Activated naive CD8-positive, alpha-beta T cell treated with anti-CD3 and anti-CD28 coated beads for 36 hours (primary cell): Measurements from ENCODE around the gene OR2V1. TPM values are rescaled to one million over a fixed set of nuclear protein-coding genes. Genes with fewer than 3 reads are reported as not detected.
"Not testable (repeated sequence)": the region's sequence is repeated elsewhere in the genome, so short reads cannot be mapped to it uniquely, and the experiment has no call there.

ENCODE experiments used
- DNase-seq: peaks from one replicate; pipeline ENCODE4 v3.0.0; 2021
- H3K27ac Mint-ChIP-seq: one replicate; pipeline ENCODE4 v1.8.0; 2022; ENCODE audit warnings: mild to moderate bottlenecking, moderate library complexity, mixed read lengths
- H3K27me3 Mint-ChIP-seq: one replicate; pipeline ENCODE4 v1.8.0; 2022; ENCODE audit warnings: mild to moderate bottlenecking, mixed read lengths
- H3K36me3 Mint-ChIP-seq: one replicate; pipeline ENCODE4 v1.8.0; 2021; ENCODE audit warnings: mild to moderate bottlenecking, mixed read lengths
- H3K4me1 Mint-ChIP-seq: one replicate; pipeline ENCODE4 v1.8.0; 2021; ENCODE audit warnings: mixed read lengths
- H3K4me3 Mint-ChIP-seq: one replicate; pipeline ENCODE4 v1.8.0; 2022; ENCODE audit warnings: mild to moderate bottlenecking, moderate library complexity, mixed read lengths
- H3K9me3 Mint-ChIP-seq: one replicate; pipeline ENCODE4 v1.8.0; 2022; ENCODE audit warnings: mixed read lengths
- total RNA-seq, 2 experiments: library from RNA; stranded (reverse); gene quantifications; one replicate each; pipeline ENCODE4 v1.2.3, GENCODE V29; 2021

OR2V1 gene
- total RNA-seq, 2 experiments from 2014 or later = not detected

GRCh38 chr5:181146927-181147636, 16.1 kb upstream of the OR2V1 start, which contains the start of gene OR2V2:
Gene OR2V2, plus strand, starts transcription at chr5:181147586. Its CDS starts 7,357 bp downstream, at chr5:181154943.
- not testable (repeated sequence) for H3K9me3 Mint-ChIP-seq, H3K36me3 Mint-ChIP-seq, H3K4me1 Mint-ChIP-seq, H3K27ac Mint-ChIP-seq, DNase-seq, H3K4me3 Mint-ChIP-seq
- peaks cover 40% of the 10 kb centered on the region for H3K27me3 Mint-ChIP-seq

- H3K9me3 Mint-ChIP-seq = no peaks in the 10 kb centered on the region
- H3K27ac Mint-ChIP-seq = no peak overlapping the region
- DNase-seq = no peak
- H3K36me3 Mint-ChIP-seq = no peaks in the 10 kb centered on the region
- H3K4me1 Mint-ChIP-seq = no peaks in the 10 kb centered on the region
- no peak overlapping the region for H3K4me3 Mint-ChIP-seq
- H3K27me3 Mint-ChIP-seq = peaks cover 57% of the 10 kb centered on the region
Measured at GRCh38 chr5:181145133-181145532, 14.2 kb upstream of the OR2V1 start.

- Mint-ChIP-seq H3K4me3 (no peak overlapping the region), H3K36me3 (no peaks in the 10 kb centered on the region), H3K4me1 (no peaks in the 10 kb centered on the region), H3K9me3 (peaks cover 16% of the 10 kb centered on the region), H3K27me3 (peaks cover 43% of the 10 kb centered on the region), H3K27ac (no peak overlapping the region)
- no peak for DNase-seq
Measured at GRCh38 chr5:181142054-181142453, 11.1 kb upstream of the OR2V1 start.

GRCh38 chr5:181140766-181141165, 9.8 kb upstream of the OR2V1 start:
- DNase-seq = no peak
- H3K4me3 Mint-ChIP-seq = no peak overlapping the region
- H3K36me3 Mint-ChIP-seq = no peaks in the 10 kb centered on the region
- H3K27me3 Mint-ChIP-seq = peaks cover 36% of the 10 kb centered on the region
- H3K4me1 Mint-ChIP-seq = no peaks in the 10 kb centered on the region
- peaks cover 18% of the 10 kb centered on the region for H3K9me3 Mint-ChIP-seq
- no peak overlapping the region for H3K27ac Mint-ChIP-seq

GRCh38 chr5:181138258-181138657, 7.3 kb upstream of the OR2V1 start:
- H3K4me1 Mint-ChIP-seq = no peaks in the 10 kb centered on the region
- no peak overlapping the region for H3K27ac Mint-ChIP-seq
- no peak overlapping the region for H3K4me3 Mint-ChIP-seq
- no peak for DNase-seq
- H3K9me3 Mint-ChIP-seq = peaks cover 18% of the 10 kb centered on the region
- H3K36me3 Mint-ChIP-seq = no peaks in the 10 kb centered on the region
- peaks cover 24% of the 10 kb centered on the region for H3K27me3 Mint-ChIP-seq

GRCh38 chr5:181136361-181136955, 5.5 kb upstream of the OR2V1 start:
- H3K4me3 Mint-ChIP-seq = no peak overlapping the region
- peaks cover 27% of the 10 kb centered on the region for H3K27me3 Mint-ChIP-seq
- no peak for DNase-seq
- H3K9me3 Mint-ChIP-seq = peaks cover 18% of the 10 kb centered on the region
- no peak overlapping the region for H3K27ac Mint-ChIP-seq
- no peaks in the 10 kb centered on the region for H3K36me3 Mint-ChIP-seq
- H3K4me1 Mint-ChIP-seq = no peaks in the 10 kb centered on the region

- Mint-ChIP-seq H3K9me3 (peaks cover 13% of the 10 kb centered on the region), H3K4me3 (no peak overlapping the region), H3K4me1 (no peaks in the 10 kb centered on the region), H3K27ac (no peak overlapping the region), H3K27me3 (peaks cover 28% of the 10 kb centered on the region), H3K36me3 (no peaks in the 10 kb centered on the region)
- DNase-seq = no peak
Measured at GRCh38 chr5:181134259-181134658, 3.3 kb upstream of the OR2V1 start.

- Mint-ChIP-seq H3K27ac (no peak overlapping the region), H3K9me3 (peaks cover 12% of the 10 kb centered on the region), H3K36me3 (no peaks in the 10 kb centered on the region), H3K27me3 (peaks cover 30% of the 10 kb centered on the region), H3K4me1 (no peaks in the 10 kb centered on the region), H3K4me3 (no peak overlapping the region)
- no peak for DNase-seq
Measured at GRCh38 chr5:181133610-181134231, 2.8 kb upstream of the OR2V1 start.

- DNase-seq = no peak
- H3K4me3 Mint-ChIP-seq = no peak overlapping the region
- H3K36me3 Mint-ChIP-seq = no peaks in the 10 kb centered on the region
- H3K4me1 Mint-ChIP-seq = no peaks in the 10 kb centered on the region
- H3K9me3 Mint-ChIP-seq = peaks cover 9% of the 10 kb centered on the region
- H3K27ac Mint-ChIP-seq = no peak overlapping the region
- peaks cover 36% of the 10 kb centered on the region for H3K27me3 Mint-ChIP-seq
Measured at GRCh38 chr5:181133083-181133482, 2.1 kb upstream of the OR2V1 start.

GRCh38 chr5:181131514-181131913, 545 bp upstream of the OR2V1 start:
- no peaks in the 10 kb centered on the region for H3K9me3 Mint-ChIP-seq
- H3K4me3 Mint-ChIP-seq = no peak overlapping the region
- DNase-seq = no peak
- H3K4me1 Mint-ChIP-seq = no peaks in the 10 kb centered on the region
- H3K27me3 Mint-ChIP-seq = peaks cover 45% of the 10 kb centered on the region
- no peak overlapping the region for H3K27ac Mint-ChIP-seq
- no peaks in the 10 kb centered on the region for H3K36me3 Mint-ChIP-seq

GRCh38 chr5:181130081-181130480, 888 bp downstream of the OR2V1 start:
- H3K27me3 Mint-ChIP-seq = peaks cover 58% of the 10 kb centered on the region
- H3K4me3 Mint-ChIP-seq, H3K9me3 Mint-ChIP-seq, H3K36me3 Mint-ChIP-seq, H3K4me1 Mint-ChIP-seq, H3K27ac Mint-ChIP-seq, DNase-seq: not testable (repeated sequence)

GRCh38 chr5:181129601-181130000, 1.4 kb downstream of the OR2V1 start:
- no peaks in the 10 kb centered on the region for H3K36me3 Mint-ChIP-seq
- H3K4me3 Mint-ChIP-seq = no peak overlapping the region
- DNase-seq = no peak
- peaks cover 58% of the 10 kb centered on the region for H3K27me3 Mint-ChIP-seq
- H3K9me3 Mint-ChIP-seq = no peaks in the 10 kb centered on the region
- no peak overlapping the region for H3K27ac Mint-ChIP-seq
- no peaks in the 10 kb centered on the region for H3K4me1 Mint-ChIP-seq

GRCh38 chr5:181127907-181128626, 2.9 kb downstream of the OR2V1 start:
- Mint-ChIP-seq H3K36me3 (no peaks in the 10 kb centered on the region), H3K27ac (no peak overlapping the region), H3K4me3 (no peak overlapping the region), H3K4me1 (no peaks in the 10 kb centered on the region), H3K9me3 (no peaks in the 10 kb centered on the region), H3K27me3 (peaks cover 56% of the 10 kb centered on the region)
- DNase-seq = no peak

- Mint-ChIP-seq H3K9me3 (no peaks in the 10 kb centered on the region), H3K36me3 (no peaks in the 10 kb centered on the region), H3K27ac (no peak overlapping the region), H3K4me1 (no peaks in the 10 kb centered on the region), H3K27me3 (peaks cover 56% of the 10 kb centered on the region), H3K4me3 (no peak overlapping the region)
- DNase-seq = no peak
Measured at GRCh38 chr5:181127456-181127855, 3.5 kb downstream of the OR2V1 start.

GRCh38 chr5:181126841-181127240, 4.1 kb downstream of the OR2V1 start:
- Mint-ChIP-seq H3K4me1 (no peaks in the 10 kb centered on the region), H3K36me3 (no peaks in the 10 kb centered on the region), H3K9me3 (no peaks in the 10 kb centered on the region), H3K27me3 (peaks cover 60% of the 10 kb centered on the region), H3K27ac (no peak overlapping the region), H3K4me3 (no peak overlapping the region)
- DNase-seq = no peak
